ENCODE results near the gene DUSP22.

DNA sequence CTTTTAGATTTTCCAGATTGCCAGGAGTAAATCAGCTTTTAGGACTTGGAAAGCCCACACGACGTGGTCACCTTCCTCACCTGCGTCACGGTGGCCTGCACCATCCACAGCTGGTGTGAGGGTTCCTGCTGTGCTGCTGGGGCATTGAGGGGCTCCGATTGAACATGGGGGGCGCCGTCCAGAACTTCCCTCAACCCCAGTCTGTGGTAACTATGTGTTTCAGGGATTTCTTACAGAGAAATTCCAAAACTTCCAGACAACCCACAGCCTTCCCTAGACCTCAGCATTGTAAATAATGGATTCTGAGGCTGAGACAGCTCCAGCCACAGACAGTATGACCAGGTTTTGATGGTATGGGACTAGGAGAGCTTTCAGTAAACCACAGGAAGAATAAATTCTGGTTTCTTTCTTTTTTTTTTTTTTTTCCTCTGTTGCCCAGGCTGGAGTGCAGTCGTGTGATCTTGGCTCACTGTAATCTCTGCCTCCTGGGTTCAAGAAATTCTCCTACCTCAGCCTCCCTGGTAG lies 52.6 kb downstream of the DUSP22 start:
- TF ChIP-seq, protein P1, sequence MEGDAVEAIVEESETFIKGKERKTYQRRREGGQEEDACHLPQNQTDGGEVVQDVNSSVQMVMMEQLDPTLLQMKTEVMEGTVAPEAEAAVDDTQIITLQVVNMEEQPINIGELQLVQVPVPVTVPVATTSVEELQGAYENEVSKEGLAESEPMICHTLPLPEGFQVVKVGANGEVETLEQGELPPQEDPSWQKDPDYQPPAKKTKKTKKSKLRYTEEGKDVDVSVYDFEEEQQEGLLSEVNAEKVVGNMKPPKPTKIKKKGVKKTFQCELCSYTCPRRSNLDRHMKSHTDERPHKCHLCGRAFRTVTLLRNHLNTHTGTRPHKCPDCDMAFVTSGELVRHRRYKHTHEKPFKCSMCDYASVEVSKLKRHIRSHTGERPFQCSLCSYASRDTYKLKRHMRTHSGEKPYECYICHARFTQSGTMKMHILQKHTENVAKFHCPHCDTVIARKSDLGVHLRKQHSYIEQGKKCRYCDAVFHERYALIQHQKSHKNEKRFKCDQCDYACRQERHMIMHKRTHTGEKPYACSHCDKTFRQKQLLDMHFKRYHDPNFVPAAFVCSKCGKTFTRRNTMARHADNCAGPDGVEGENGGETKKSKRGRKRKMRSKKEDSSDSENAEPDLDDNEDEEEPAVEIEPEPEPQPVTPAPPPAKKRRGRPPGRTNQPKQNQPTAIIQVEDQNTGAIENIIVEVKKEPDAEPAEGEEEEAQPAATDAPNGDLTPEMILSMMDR (IDR thresholded peaks at IDR 0.05), result no peak
- no peak for TF ChIP-seq RAD21 (conservative IDR thresholded peaks at IDR 0.05 in 1 of 2, IDR thresholded peaks at IDR 0.05 in 1 of 2)
- TF ChIP-seq POLR2A (IDR thresholded peaks at IDR 0.05; ENCODE audit: low read length), result no peak
- TF ChIP-seq, protein P2, sequence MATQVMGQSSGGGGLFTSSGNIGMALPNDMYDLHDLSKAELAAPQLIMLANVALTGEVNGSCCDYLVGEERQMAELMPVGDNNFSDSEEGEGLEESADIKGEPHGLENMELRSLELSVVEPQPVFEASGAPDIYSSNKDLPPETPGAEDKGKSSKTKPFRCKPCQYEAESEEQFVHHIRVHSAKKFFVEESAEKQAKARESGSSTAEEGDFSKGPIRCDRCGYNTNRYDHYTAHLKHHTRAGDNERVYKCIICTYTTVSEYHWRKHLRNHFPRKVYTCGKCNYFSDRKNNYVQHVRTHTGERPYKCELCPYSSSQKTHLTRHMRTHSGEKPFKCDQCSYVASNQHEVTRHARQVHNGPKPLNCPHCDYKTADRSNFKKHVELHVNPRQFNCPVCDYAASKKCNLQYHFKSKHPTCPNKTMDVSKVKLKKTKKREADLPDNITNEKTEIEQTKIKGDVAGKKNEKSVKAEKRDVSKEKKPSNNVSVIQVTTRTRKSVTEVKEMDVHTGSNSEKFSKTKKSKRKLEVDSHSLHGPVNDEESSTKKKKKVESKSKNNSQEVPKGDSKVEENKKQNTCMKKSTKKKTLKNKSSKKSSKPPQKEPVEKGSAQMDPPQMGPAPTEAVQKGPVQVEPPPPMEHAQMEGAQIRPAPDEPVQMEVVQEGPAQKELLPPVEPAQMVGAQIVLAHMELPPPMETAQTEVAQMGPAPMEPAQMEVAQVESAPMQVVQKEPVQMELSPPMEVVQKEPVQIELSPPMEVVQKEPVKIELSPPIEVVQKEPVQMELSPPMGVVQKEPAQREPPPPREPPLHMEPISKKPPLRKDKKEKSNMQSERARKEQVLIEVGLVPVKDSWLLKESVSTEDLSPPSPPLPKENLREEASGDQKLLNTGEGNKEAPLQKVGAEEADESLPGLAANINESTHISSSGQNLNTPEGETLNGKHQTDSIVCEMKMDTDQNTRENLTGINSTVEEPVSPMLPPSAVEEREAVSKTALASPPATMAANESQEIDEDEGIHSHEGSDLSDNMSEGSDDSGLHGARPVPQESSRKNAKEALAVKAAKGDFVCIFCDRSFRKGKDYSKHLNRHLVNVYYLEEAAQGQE (IDR thresholded peaks at IDR 0.05), result no peak
- TF ChIP-seq SMC3 (IDR thresholded peaks at IDR 0.05), result no peak
- TF ChIP-seq, protein P3, sequence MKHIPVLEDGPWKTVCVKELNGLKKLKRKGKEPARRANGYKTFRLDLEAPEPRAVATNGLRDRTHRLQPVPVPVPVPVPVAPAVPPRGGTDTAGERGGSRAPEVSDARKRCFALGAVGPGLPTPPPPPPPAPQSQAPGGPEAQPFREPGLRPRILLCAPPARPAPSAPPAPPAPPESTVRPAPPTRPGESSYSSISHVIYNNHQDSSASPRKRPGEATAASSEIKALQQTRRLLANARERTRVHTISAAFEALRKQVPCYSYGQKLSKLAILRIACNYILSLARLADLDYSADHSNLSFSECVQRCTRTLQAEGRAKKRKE (CRISPR knock-in tag; IDR thresholded peaks at IDR 0.05; ENCODE audit: low read depth), result no peak
- no peak for TF ChIP-seq FOSL2 (IDR thresholded peaks at IDR 0.05)
- no peak for TF ChIP-seq FOSL2 (CRISPR knock-in tag; IDR thresholded peaks at IDR 0.05)
- TF ChIP-seq BHLHE40 (IDR thresholded peaks at IDR 0.05; ENCODE audit: low read depth, low read length), result no peak
- no peak for TF ChIP-seq JUN (IDR thresholded peaks at IDR 0.05)
- TF ChIP-seq MAZ (IDR thresholded peaks at IDR 0.05; ENCODE audit: borderline replicate concordance, low read depth, low read length), result no peak
